MM.1S (cell line): ENCODE measurements around the gene F11.

Experiments used
- DNase-seq: peaks from one replicate; pipeline ENCODE4 v3.0.0-alpha.2; 2015
- H2AFZ ChIP-seq: fragments of 300-600 bp; sonication (generic); 2 replicates; pipeline ENCODE4 v1.6.0; 2016; ENCODE audit warnings: antibody characterized with exemption, low read length
- H3F3A ChIP-seq: fragments of 300-600 bp; sonication (generic); 2 replicates; pipeline ENCODE4 v1.6.1; 2016; ENCODE audit warnings: mild to moderate bottlenecking, antibody characterized with exemption, low read length, moderate library complexity, mixed read lengths; ENCODE audit not compliant: insufficient read depth
- H3K27ac ChIP-seq: fragments of 300-600 bp; sonication (generic); 2 replicates; pipeline ENCODE4 v1.5.1; 2016; ENCODE audit warnings: mild to moderate bottlenecking, low read length
- H3K27me3 ChIP-seq: fragments of 300-600 bp; sonication (generic); replicated peaks from 2 replicates; pipeline ENCODE4 v1.6.0; 2016; ENCODE audit warnings: low read length; ENCODE audit not compliant: insufficient read depth
- H3K36me3 ChIP-seq: fragments of 300-600 bp; sonication (generic); replicated peaks from 2 replicates; pipeline ENCODE4 v1.6.1; 2016; ENCODE audit warnings: mild to moderate bottlenecking, low read length, mixed read lengths; ENCODE audit not compliant: insufficient read depth
- H3K4me1 ChIP-seq: fragments of 300-600 bp; sonication (generic); 2 replicates; pipeline ENCODE4 v1.6.1; 2016; ENCODE audit warnings: low read length, mixed read lengths
- H3K4me2 ChIP-seq: fragments of 300-600 bp; sonication (generic); 2 replicates; pipeline ENCODE4 v1.6.0; 2016; ENCODE audit warnings: low read depth, low read length
- H3K4me3 ChIP-seq: fragments of 300-600 bp; sonication (generic); 2 replicates; pipeline ENCODE4 v1.5.1; 2016; ENCODE audit warnings: low read length, mixed read lengths
- H3K79me2 ChIP-seq: fragments of 300-600 bp; sonication (generic); 2 replicates; pipeline ENCODE4 v1.6.1; 2016; ENCODE audit warnings: mixed run types, low read length, mixed read lengths
- H3K9ac ChIP-seq: fragments of 300-600 bp; sonication (generic); 2 replicates; pipeline ENCODE4 v1.6.1; 2016; ENCODE audit warnings: low read length, mixed read lengths
- H3K9me2 ChIP-seq: fragments of 300-600 bp; sonication (generic); replicated peaks from 2 replicates; pipeline ENCODE4 v1.6.1; 2016; ENCODE audit warnings: mild to moderate bottlenecking, low read length, mixed read lengths; ENCODE audit not compliant: insufficient read depth
- H3K9me3 ChIP-seq: fragments of 300-600 bp; sonication (generic); replicated peaks from 2 replicates; pipeline ENCODE4 v1.6.1; 2016; ENCODE audit warnings: mild to moderate bottlenecking, low read length, mixed read lengths; ENCODE audit not compliant: insufficient read depth
- H4K20me1 ChIP-seq: fragments of 300-600 bp; sonication (generic); 2 replicates; pipeline ENCODE4 v1.6.1; 2016; ENCODE audit warnings: mild to moderate bottlenecking, low read length, moderate library complexity, mixed read lengths; ENCODE audit not compliant: insufficient read depth
- CTCF ChIP-seq: fragments of 300-600 bp; sonication (generic); IDR thresholded peaks from 2 replicates; pipeline ENCODE4 v1.5.1; 2016; ENCODE audit warnings: antibody characterized with exemption, low read length, mixed read lengths
- EZH2 ChIP-seq: fragments of 300-600 bp; sonication (generic); optimal IDR thresholded peaks from 2 replicates; pipeline ENCODE3; 2017; ENCODE audit warnings: low read depth, mild to moderate bottlenecking, antibody characterized with exemption, low read length, mixed read lengths
- EZH2phosphoT487 ChIP-seq: fragments of 300-600 bp; sonication (generic); IDR thresholded peaks from 2 replicates; pipeline ENCODE4 v1.6.1; 2018; ENCODE audit warnings: antibody characterized with exemption, low read length

F11 gene

DNA sequence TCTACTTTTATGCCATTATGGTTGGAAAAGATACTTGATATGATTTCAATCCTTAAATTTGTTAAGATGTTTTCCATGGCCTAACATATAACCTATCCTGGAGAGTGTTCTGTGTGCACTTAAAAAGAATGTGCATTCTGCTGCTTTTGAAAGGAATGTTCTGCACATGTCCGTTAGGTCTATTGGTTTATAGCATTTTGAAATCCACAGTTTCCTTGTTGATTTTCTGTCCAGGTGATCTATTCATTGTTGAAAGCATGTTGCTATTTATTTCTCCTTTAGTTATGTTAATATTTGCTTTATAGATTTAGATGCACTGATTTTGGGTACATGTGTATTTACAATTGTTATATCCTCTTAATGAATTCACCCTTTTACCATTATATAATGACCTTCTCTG is 44.4 kb upstream of the F11 start:
- Histone ChIP-seq H3K4me2 (no peak overlapping the region), H3K36me3 (no peaks in the 10 kb centered on the region), H3K4me3 (no peak overlapping the region), H3K9me2 (no peaks in the 10 kb centered on the region), H3K27ac (no peak overlapping the region), H3F3A (no peaks in the 10 kb centered on the region), H2AFZ (no peak overlapping the region), H3K79me2 (no peaks in the 10 kb centered on the region), H4K20me1 (no peaks in the 10 kb centered on the region), H3K9ac (no peak overlapping the region), H3K9me3 (no peaks in the 10 kb centered on the region), H3K27me3 (no peaks in the 10 kb centered on the region), H3K4me1 (no peaks in the 10 kb centered on the region)
- no peak for TF ChIP-seq EZH2
- no peak for TF ChIP-seq CTCF
- TF ChIP-seq EZH2phosphoT487, result no peak
- no peak for DNase-seq

- Histone ChIP-seq H2AFZ (no peak overlapping the region), H3K4me3 (no peak overlapping the region), H3F3A (no peaks in the 10 kb centered on the region), H3K4me1 (no peaks in the 10 kb centered on the region), H3K27ac (no peak overlapping the region), H3K79me2 (no peaks in the 10 kb centered on the region), H3K9ac (no peak overlapping the region), H3K9me2 (no peaks in the 10 kb centered on the region; the same call in 1 of the 2 replicates), H3K36me3 (no peaks in the 10 kb centered on the region), H3K4me2 (no peak overlapping the region), H3K9me3 (no peaks in the 10 kb centered on the region), H4K20me1 (no peaks in the 10 kb centered on the region), H3K27me3 (no peaks in the 10 kb centered on the region)
- TF ChIP-seq EZH2phosphoT487, result no peak
- no peak for TF ChIP-seq CTCF
- TF ChIP-seq EZH2, result no peak
- DNase-seq, result no peak
Measured at GRCh38 chr4:186225848-186226247, 40.1 kb upstream of the F11 start.

- no peak for DNase-seq
- Histone ChIP-seq H3K27ac (no peak overlapping the region), H3K27me3 (no peaks in the 10 kb centered on the region), H4K20me1 (no peaks in the 10 kb centered on the region), H3K4me3 (no peak overlapping the region), H3K36me3 (no peaks in the 10 kb centered on the region), H3K4me2 (no peak overlapping the region), H3K79me2 (no peaks in the 10 kb centered on the region), H3K9me3 (no peaks in the 10 kb centered on the region), H3F3A (no peaks in the 10 kb centered on the region), H3K4me1 (no peaks in the 10 kb centered on the region), H2AFZ (no peak overlapping the region), H3K9me2 (no peaks in the 10 kb centered on the region; the same call in 1 of the 2 replicates), H3K9ac (no peak overlapping the region)
- no peak for TF ChIP-seq EZH2
- TF ChIP-seq CTCF, result no peak
- no peak for TF ChIP-seq EZH2phosphoT487
Measured at GRCh38 chr4:186226521-186227189, 39.3 kb upstream of the F11 start.
